ENCODE data around the gene SLC6A16.
"Not testable (repeated sequence)": the region's sequence is repeated elsewhere in the genome, so short reads cannot be mapped to it uniquely, and the experiment has no call there.

Gene SLC6A16

DNA sequence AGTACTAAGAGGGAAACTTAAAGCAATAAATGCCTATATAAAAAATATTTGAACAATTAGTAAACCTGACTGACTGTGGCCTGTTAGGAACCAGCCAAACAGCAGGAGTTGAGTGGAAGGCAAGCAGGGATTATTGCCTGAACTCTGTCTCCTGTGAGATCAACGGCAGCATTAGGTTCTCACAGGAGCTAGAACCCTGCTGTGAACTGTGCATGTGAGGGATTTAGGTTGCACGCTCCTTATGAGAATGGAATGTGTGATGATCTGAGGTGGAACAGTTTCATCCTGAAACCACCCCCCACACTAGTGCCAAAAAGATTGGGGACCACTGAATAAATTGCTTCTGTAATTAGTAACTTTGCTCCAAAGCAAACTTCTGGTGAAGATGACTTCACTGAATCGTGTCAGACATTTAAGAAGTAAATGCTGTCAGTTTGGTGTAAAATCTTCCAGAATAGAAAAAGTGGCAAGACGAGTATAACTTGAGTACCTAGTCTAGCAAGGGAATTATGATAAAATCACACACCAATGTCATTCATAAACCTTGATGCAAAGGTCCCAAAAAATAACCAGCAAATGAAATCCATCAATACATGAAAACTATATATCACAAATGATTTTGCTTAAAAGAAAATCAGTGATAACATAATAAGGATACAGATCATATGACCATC lies 53.8 kb downstream of the SLC6A16 start:
- no peak for FAIRE-seq
- DNase-seq (ENCODE audit: low spot score) = no peak

DNA sequence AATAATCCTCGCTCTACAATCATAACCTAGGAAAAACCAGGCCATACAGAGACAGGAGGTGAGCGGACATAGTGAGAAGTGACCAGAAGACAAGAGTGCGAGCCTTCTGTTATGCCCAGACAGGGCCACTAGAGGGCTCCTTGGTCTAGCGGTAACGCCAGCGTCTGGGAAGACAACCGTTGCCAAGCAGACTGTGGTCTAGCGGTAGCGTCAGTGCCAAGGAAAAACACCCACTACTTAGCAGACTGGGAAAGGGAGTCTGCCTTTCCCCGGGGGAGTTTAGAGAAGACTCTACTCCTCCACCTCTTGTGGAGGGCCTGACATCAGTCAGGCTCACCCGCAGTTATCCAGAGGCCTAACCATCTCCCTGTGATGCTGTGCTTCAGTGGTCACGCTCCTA lies 58.6 kb downstream of the SLC6A16 start:
- DNase-seq (ENCODE audit: low spot score); FAIRE-seq: not testable (repeated sequence)

DNA sequence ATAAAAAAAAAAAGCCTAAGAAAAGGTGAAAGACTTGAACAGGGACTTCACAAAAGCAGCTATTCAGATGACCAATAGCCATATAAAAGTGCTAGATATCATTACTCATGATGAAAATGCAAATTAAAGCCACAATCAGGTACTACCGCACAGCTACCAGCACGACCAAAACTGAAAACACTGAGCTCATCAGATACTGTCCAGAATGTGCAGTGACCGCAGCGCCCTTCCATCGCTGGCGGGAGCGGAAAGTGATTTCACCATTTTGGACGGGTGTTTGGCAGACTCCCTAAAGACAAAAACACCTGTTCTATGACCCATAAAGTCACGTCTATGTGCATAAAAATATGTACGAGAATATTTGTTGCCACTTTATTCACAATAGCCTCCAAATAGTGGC lies 60.7 kb downstream of the SLC6A16 start:
- DNase-seq (ENCODE audit: low spot score) (no peak), FAIRE-seq (no peak)

GRCh38 chr19:49261602-49262001 lies 63.4 kb downstream of the SLC6A16 start:
- FAIRE-seq = no peak
- no peak for DNase-seq (ENCODE audit: low spot score)

DNA sequence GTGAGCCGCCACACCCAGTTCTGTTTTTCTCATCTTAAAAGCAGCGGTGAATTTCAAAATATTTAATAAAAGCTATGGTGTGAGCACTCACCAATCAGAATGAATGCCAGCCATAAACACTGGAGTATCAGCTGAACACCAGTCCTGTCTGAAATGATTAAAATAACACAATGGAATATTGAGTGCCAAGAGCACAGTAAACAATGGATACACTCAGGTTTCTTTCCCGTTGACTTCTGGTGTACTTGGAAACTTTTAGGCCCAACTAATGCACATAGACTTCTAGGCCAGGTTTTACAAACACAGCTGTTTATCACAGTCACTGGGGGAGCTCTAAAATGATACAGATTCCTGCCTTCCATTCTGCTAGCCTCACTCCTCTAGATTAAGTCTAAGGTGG lies 68.3 kb downstream of the SLC6A16 start:
- FAIRE-seq = no peak
- DNase-seq (ENCODE audit: low spot score) = no peak

DNA sequence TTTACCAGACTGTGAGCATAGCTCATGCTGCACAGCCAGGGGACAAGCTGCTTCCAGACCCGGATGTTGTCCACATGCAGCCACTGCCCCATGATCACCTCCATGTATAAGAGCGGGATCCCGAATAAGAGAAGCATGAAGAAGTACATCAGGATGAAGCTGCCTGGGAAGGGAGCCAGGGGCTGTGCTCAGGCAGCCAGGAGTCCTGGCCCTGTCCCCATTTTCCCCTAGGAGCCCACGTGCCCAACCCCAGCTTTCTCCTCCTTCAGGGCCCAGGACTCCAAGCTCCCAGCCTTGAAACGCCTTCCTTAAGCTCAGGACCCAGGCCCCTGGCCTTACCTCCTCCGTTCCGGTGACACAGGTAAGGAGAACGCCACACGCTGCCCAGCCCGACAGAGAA lies 69.3 kb downstream of the SLC6A16 start:
- no peak for DNase-seq (ENCODE audit: low spot score)
- FAIRE-seq = no peak

- DNase-seq (ENCODE audit: low spot score) = no peak
- FAIRE-seq = no peak
Observed at GRCh38 chr19:49249933-49250332, 75.1 kb downstream of the SLC6A16 start.

GRCh38 chr19:49247676-49248075 lies 77.3 kb downstream of the SLC6A16 start:
- DNase-seq (ENCODE audit: low spot score) (no peak), FAIRE-seq (no peak)

- no peak for DNase-seq (ENCODE audit: low spot score)
- no peak for FAIRE-seq
Observed at GRCh38 chr19:49244256-49244655, 80.7 kb downstream of the SLC6A16 start.

GRCh38 chr19:49243726-49244125 lies 81.3 kb downstream of the SLC6A16 start:
- no peak for FAIRE-seq
- no peak for DNase-seq (ENCODE audit: low spot score)

DNA sequence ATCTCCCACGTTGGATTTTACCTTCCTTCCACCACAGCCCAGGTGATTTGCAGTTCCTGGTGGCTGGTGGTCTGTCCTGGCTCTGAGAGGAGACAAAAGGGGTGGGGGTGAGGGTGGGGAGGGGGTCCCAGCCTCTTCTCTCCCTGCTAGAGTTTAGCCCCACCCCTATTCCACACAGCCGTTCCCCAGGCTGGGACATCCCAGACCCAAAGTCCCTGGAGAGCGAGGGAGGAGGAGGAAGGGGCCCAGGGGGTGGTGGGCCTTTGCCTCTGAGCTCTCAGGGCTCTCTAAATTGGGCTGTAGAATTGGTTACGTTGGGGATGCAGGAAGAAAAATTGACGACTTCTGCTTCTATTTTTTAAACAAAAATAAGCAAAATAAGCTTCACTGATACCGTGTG lies 81.9 kb downstream of the SLC6A16 start:
- FAIRE-seq (no peak), DNase-seq (ENCODE audit: low spot score) (no peak)

DNA sequence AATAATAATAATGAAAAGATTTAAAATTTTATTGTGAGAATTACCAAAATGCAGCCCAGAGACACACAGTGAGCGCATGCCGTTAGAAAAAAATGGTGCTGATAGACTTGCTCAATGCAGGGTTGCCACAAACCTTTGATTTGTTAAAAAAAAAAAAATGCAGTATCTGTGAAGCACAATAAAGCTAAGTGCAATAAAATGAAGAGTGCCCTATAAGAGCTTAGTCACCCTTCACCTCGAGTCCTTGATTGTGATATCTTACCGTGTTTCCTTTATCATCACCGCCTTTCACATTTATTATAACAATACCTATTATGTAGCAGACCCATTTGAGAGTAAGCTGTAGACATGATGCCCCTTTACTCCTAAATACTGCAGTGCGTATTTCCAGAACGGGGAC lies 83.2 kb downstream of the SLC6A16 start:
- DNase-seq (ENCODE audit: low spot score) = no peak
- FAIRE-seq = no peak
